GM12878 (cell line): ENCODE data around the gene FAM193A. TPM values are rescaled to one million over a fixed set of nuclear protein-coding genes. Genes with fewer than 3 reads are reported as not detected.

ENCODE experiments used
- CHD1 ChIP-seq: IDR thresholded peaks from 2 replicates; pipeline ENCODE4 v1.6.1; 2012; ENCODE audit warnings: low read depth, low read length, improper control_type of control experiment
- CHD2 ChIP-seq: IDR thresholded peaks from 2 replicates; pipeline ENCODE4 v1.6.1; 2011; ENCODE audit warnings: low read depth, low read length, improper control_type of control experiment, borderline replicate concordance
- CHD4 ChIP-seq: fragments of 200-600 bp; sonication (generic); IDR thresholded peaks from 2 replicates; pipeline ENCODE4 v1.6.1; 2016; ENCODE audit warnings: mild to moderate bottlenecking
- CREB1 ChIP-seq: IDR thresholded peaks from 2 replicates; pipeline ENCODE4 v1.6.1; 2012; ENCODE audit warnings: low read depth, mild to moderate bottlenecking, inconsistent platforms
- E2F4 ChIP-seq: IDR thresholded peaks from 2 replicates; pipeline ENCODE4 v1.6.1; 2012; ENCODE audit warnings: low read depth, low read length, improper control_type of control experiment
- EGR1 ChIP-seq, 2 experiments: IDR thresholded peaks; 1 replicate in 1 of 2; 2 replicates in 1 of 2; pipeline ENCODE4 v1.6.1; 2011 to 2012; ENCODE audit warnings: low read depth in 2 of 2, low read length in 2 of 2, borderline replicate concordance in 1 of 2, mild to moderate bottlenecking in 1 of 2, moderate library complexity in 1 of 2
- EP300 ChIP-seq, 2 experiments: fragments of 150-350 bp in 1 of 2; IDR thresholded peaks; 2 replicates each; pipeline ENCODE4 v1.6.1; 2011 to 2012; ENCODE audit warnings: low read depth in 2 of 2, low read length in 2 of 2, borderline replicate concordance in 1 of 2, improper control_type of control experiment in 1 of 2, inconsistent platforms in 1 of 2; ENCODE audit not compliant: control insufficient read depth in 1 of 2
- ETV6 ChIP-seq, 2 experiments: fragments of 450-650 bp in 1 of 2; IDR thresholded peaks in 1 of 2; conservative IDR thresholded peaks in 1 of 2; 2 replicates each; pipeline ENCODE4 v1.6.1; 2014; ENCODE audit warnings: antibody characterized with exemption in 1 of 2, borderline replicate concordance in 1 of 2, low read depth in 1 of 2, mild to moderate bottlenecking in 1 of 2, moderate library complexity in 1 of 2
- FOXK2 ChIP-seq: fragments of 450-650 bp; IDR thresholded peaks from 2 replicates; pipeline ENCODE4 v1.6.1; 2017; ENCODE audit warnings: mild to moderate bottlenecking, moderate library complexity
- HCFC1 ChIP-seq: fragments of 150-350 bp; IDR thresholded peaks from 2 replicates; pipeline ENCODE4 v1.6.1; 2014; ENCODE audit warnings: low read length
- IKZF1 ChIP-seq: fragments of 450-650 bp; conservative IDR thresholded peaks from 2 replicates; pipeline ENCODE4 v1.6.1; 2017; ENCODE audit warnings: antibody characterized with exemption, mild to moderate bottlenecking
- MEF2A ChIP-seq: IDR thresholded peaks from 2 replicates; pipeline ENCODE4 v1.6.1; 2011; ENCODE audit warnings: low read depth, mild to moderate bottlenecking, low read length, moderate library complexity; ENCODE audit not compliant: insufficient read depth
- MYB ChIP-seq: fragments of 150-350 bp; IDR thresholded peaks from 2 replicates; pipeline ENCODE4 v1.6.1; 2014; ENCODE audit warnings: mild to moderate bottlenecking, low read depth, low read length, borderline replicate concordance
- MYC ChIP-seq: IDR thresholded peaks from 2 replicates; pipeline ENCODE4 v1.6.1; 2011; ENCODE audit warnings: mild to moderate bottlenecking, low read length, moderate library complexity, inconsistent platforms; ENCODE audit not compliant: insufficient read depth, insufficient replicate concordance, insufficient read length, severe bottlenecking
- NR2C1 ChIP-seq: fragments of 450-650 bp; IDR thresholded peaks from 2 replicates; pipeline ENCODE4 v1.6.1; 2017; ENCODE audit warnings: antibody characterized with exemption, mild to moderate bottlenecking, moderate library complexity
- NRF1 ChIP-seq: conservative IDR thresholded peaks from 2 replicates; pipeline ENCODE4 v1.6.1; 2011; ENCODE audit warnings: mild to moderate bottlenecking, low read depth, low read length, improper control_type of control experiment
- POLR2AphosphoS5 ChIP-seq: IDR thresholded peaks from 2 replicates; pipeline ENCODE4 v1.6.1; 2011; ENCODE audit warnings: mild to moderate bottlenecking, low read length, inconsistent platforms
- POU2F2 ChIP-seq: IDR thresholded peaks from 3 replicates; pipeline ENCODE4 v1.6.1; 2011; ENCODE audit warnings: low read depth, mild to moderate bottlenecking, low read length, borderline replicate concordance
- RUNX3 ChIP-seq: IDR thresholded peaks from 2 replicates; pipeline ENCODE4 v1.6.1; 2012; ENCODE audit warnings: low read length, inconsistent platforms
- TARDBP ChIP-seq: IDR thresholded peaks from 2 replicates; pipeline ENCODE4 v1.6.1; 2016; ENCODE audit warnings: borderline replicate concordance
- TBL1XR1 ChIP-seq: IDR thresholded peaks from 2 replicates; pipeline ENCODE4 v1.6.1; 2012; ENCODE audit warnings: low read depth, low read length, improper control_type of control experiment
- TCF12 ChIP-seq: IDR thresholded peaks from 2 replicates; pipeline ENCODE4 v1.6.1; 2011; ENCODE audit warnings: low read depth, mild to moderate bottlenecking, low read length
- WRNIP1 ChIP-seq: IDR thresholded peaks from 2 replicates; pipeline ENCODE4 v1.6.1; 2011; ENCODE audit warnings: low read depth, low read length, improper control_type of control experiment, borderline replicate concordance
- polyA plus RNA-seq, 11 experiments: library from polyadenylated mRNA; depleted of rRNA in 4 of 11; unstranded in 6 of 11; stranded (reverse) in 5 of 11; fragments of >200 nt; fragmentation: Nextera tagmentation in 4 of 11; fragmentation: Illumina TruSeq in 1 of 11; extraction: Ambion mirVana in 4 of 11; extraction: Trizol in 1 of 11; gene quantifications; 1 replicate in 1 of 11; 2 replicates in 10 of 11; pipeline versions ENCODE4 v1.2.1 to v1.2.3, GENCODE V29; 2011 to 2016; ENCODE audit warnings: inconsistent platforms in 2 of 11, missing spikeins in 2 of 11, low read depth in 1 of 11
- total RNA-seq, 4 experiments: library from RNA; depleted of rRNA in 3 of 4; stranded (reverse); fragments of >200 nt in 3 of 4; fragmentation: Illumina TruSeq in 1 of 4; extraction: Trizol in 1 of 4; gene quantifications; 2 replicates each; pipeline versions ENCODE4 v1.2.1 to v1.2.3, GENCODE V29; 2013 to 2021
- TF ChIP-seq, protein P1 (sequence below): fragments of 450-650 bp; IDR thresholded peaks from 2 replicates; pipeline ENCODE4 v1.6.1; 2018; ENCODE audit warnings: borderline replicate concordance, mild to moderate bottlenecking; ENCODE audit not compliant: partially characterized antibody
- TF ChIP-seq, protein P2 (sequence below): fragments of 150-350 bp; IDR thresholded peaks from 2 replicates; pipeline ENCODE4 v1.6.1; 2014; ENCODE audit warnings: mild to moderate bottlenecking, low read depth, low read length

Gene FAM193A
- total and polyA plus RNA-seq, 10 of the 15 experiments (the other 5 are each of a cell fraction or from before 2014, with no cell fraction given), result 0.52 to 23.3 (median 7.4) TPM

- TF ChIP-seq, protein P1, sequence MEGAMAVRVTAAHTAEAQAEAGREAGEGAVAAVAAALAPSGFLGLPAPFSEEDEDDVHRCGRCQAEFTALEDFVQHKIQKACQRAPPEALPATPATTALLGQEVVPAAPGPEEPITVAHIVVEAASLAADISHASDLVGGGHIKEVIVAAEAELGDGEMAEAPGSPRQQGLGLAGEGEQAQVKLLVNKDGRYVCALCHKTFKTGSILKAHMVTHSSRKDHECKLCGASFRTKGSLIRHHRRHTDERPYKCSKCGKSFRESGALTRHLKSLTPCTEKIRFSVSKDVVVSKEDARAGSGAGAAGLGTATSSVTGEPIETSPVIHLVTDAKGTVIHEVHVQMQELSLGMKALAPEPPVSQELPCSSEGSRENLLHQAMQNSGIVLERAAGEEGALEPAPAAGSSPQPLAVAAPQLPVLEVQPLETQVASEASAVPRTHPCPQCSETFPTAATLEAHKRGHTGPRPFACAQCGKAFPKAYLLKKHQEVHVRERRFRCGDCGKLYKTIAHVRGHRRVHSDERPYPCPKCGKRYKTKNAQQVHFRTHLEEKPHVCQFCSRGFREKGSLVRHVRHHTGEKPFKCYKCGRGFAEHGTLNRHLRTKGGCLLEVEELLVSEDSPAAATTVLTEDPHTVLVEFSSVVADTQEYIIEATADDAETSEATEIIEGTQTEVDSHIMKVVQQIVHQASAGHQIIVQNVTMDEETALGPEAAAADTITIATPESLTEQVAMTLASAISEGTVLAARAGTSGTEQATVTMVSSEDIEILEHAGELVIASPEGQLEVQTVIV, result peak; percentile 48
- TF ChIP-seq MYB (peak; percentile 87; the same call in 1 of the 2 replicates), IKZF1 (peak; percentile 96), HCFC1 (peak; percentile 97), CHD4 (no peak), MEF2A (no peak), CREB1 (peak; percentile 93), CHD2 (peak; percentile 87), TCF12 (peak; percentile 71; the same call in 1 of the 2 replicates), POLR2AphosphoS5 (peak; percentile 20; the same call in 1 of the 2 replicates), TARDBP (peak; percentile 84; the same call in 1 of the 2 replicates), POU2F2 (0 out of 3 replicates have a peak, but pooled peaks have one; percentile 11), NRF1 (peak; percentile 14; the same call in 1 of the 2 replicates), ETV6 (conservative IDR thresholded peaks at IDR 0.05 in 1 of 2, IDR thresholded peaks at IDR 0.05 in 1 of 2; ENCODE audit: borderline replicate concordance in 1 of 2, low read depth in 1 of 2) (no peak), CHD1 (no peak), TBL1XR1 (peak; percentile 31; the same call in 1 of the 2 replicates), EP300 (IDR thresholded peaks at IDR 0.05; ENCODE audit: borderline replicate concordance in 1 of 2, control insufficient read depth in 1 of 2, low read depth in 2 of 2, low read length in 2 of 2) (0 out of 4 replicates have a peak, but pooled peaks of 1 of the 2 experiments have one; percentile 49), RUNX3 (peak; percentile 78), MYC (no peak), E2F4 (0 out of 2 replicates have a peak, but pooled peaks have one; percentile 18), EGR1 (IDR thresholded peaks at IDR 0.05; ENCODE audit: borderline replicate concordance in 1 of 2, low read depth in 2 of 2, low read length in 2 of 2) (peak in 1 of 2 experiments; percentile 65; a peak in 1 of 3 replicates), WRNIP1 (no peak), FOXK2 (no peak), NR2C1 (peak; percentile 71)
- TF ChIP-seq, protein P2, sequence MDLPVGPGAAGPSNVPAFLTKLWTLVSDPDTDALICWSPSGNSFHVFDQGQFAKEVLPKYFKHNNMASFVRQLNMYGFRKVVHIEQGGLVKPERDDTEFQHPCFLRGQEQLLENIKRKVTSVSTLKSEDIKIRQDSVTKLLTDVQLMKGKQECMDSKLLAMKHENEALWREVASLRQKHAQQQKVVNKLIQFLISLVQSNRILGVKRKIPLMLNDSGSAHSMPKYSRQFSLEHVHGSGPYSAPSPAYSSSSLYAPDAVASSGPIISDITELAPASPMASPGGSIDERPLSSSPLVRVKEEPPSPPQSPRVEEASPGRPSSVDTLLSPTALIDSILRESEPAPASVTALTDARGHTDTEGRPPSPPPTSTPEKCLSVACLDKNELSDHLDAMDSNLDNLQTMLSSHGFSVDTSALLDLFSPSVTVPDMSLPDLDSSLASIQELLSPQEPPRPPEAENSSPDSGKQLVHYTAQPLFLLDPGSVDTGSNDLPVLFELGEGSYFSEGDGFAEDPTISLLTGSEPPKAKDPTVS, result 0 out of 2 replicates have a peak, but pooled peaks have one; percentile 28
These were observed at the start of gene FAM193A (continued) for GRCh38 chr4:2536193-2537010.
